Right atrium auricular region (tissue), 2 donors: ENCODE results near the gene PLEKHG3. TPM values are rescaled to one million over a fixed set of nuclear protein-coding genes. Genes with fewer than 3 reads are reported as not detected.

Experiments used
- DNase-seq: peaks from one replicate; pipeline ENCODE4 v3.0.0-alpha.2; 2019; ENCODE audit warnings: low spot score
- H3K27ac ChIP-seq, 2 donors: fragments of 200-600 bp; sonication (generic); 1 replicate in 1 of 2; 2 replicates in 1 of 2; pipeline ENCODE4 v1.5.1; 2016 to 2019
- H3K27me3 ChIP-seq, 2 donors: fragments of 200-600 bp; sonication (generic); one replicate each; pipeline versions ENCODE4 v1.5.1 to v1.6.0; 2017 to 2019
- H3K36me3 ChIP-seq: fragments of 200-600 bp; sonication (generic); one replicate; pipeline ENCODE4 v1.5.1; 2016
- H3K4me1 ChIP-seq, 2 donors: fragments of 200-600 bp; sonication (generic); one replicate each; pipeline versions ENCODE4 v1.5.1 to v1.6.0; 2017 to 2019
- H3K4me3 ChIP-seq, 2 donors: fragments of 200-600 bp; sonication (generic); 1 replicate in 1 of 2; 2 replicates in 1 of 2; pipeline ENCODE4 v1.5.1; 2017 to 2019; ENCODE audit warnings: mild to moderate bottlenecking in 1 of 2, moderate library complexity in 1 of 2
- H3K9me3 ChIP-seq, 2 donors: fragments of 200-600 bp; sonication (generic); one replicate each; pipeline ENCODE4 v1.5.1; 2019
- total RNA-seq, 2 donors: library from RNA; depleted of rRNA; stranded (reverse); fragments of >200 nt; gene quantifications; one replicate each; pipeline ENCODE4 v1.1.0, GENCODE V29; 2016
- TF ChIP-seq, protein P1 (sequence below), 2 donors: fragments of 200-600 bp; sonication (generic); IDR thresholded peaks; one replicate each; pipeline ENCODE4 v1.5.1; 2019; ENCODE audit warnings: antibody characterized with exemption in 2 of 2

The PLEKHG3 gene
- total RNA-seq, 2 donors from 2014 or later = 26.1 to 28.1 TPM

- H3K27me3 ChIP-seq = no peaks in the 10 kb centered on the region
- no peaks in the 10 kb centered on the region for H3K36me3 ChIP-seq
- H3K27ac ChIP-seq = peak overlapping the region; percentile 86 to 88
- no peaks in the 10 kb centered on the region for H3K9me3 ChIP-seq
- peak overlapping the region; percentile 62 to 69 for H3K4me3 ChIP-seq
- peaks cover 0 to 74% of the 10 kb centered on the region in 2 donors for H3K4me1 ChIP-seq
- TF ChIP-seq, protein P1, sequence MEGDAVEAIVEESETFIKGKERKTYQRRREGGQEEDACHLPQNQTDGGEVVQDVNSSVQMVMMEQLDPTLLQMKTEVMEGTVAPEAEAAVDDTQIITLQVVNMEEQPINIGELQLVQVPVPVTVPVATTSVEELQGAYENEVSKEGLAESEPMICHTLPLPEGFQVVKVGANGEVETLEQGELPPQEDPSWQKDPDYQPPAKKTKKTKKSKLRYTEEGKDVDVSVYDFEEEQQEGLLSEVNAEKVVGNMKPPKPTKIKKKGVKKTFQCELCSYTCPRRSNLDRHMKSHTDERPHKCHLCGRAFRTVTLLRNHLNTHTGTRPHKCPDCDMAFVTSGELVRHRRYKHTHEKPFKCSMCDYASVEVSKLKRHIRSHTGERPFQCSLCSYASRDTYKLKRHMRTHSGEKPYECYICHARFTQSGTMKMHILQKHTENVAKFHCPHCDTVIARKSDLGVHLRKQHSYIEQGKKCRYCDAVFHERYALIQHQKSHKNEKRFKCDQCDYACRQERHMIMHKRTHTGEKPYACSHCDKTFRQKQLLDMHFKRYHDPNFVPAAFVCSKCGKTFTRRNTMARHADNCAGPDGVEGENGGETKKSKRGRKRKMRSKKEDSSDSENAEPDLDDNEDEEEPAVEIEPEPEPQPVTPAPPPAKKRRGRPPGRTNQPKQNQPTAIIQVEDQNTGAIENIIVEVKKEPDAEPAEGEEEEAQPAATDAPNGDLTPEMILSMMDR (IDR thresholded peaks at IDR 0.05) = no peak
- no peak for DNase-seq
These were observed 1.9 kb downstream of the PLEKHG3 start for GRCh38 chr14:64706119-64706592.

GRCh38 chr14:64706593-64707193 is 2.5 kb downstream of the PLEKHG3 start:
- peak overlapping the region; percentile 86 to 88 for H3K27ac ChIP-seq
- peaks cover 0 to 78% of the 10 kb centered on the region in 2 donors for H3K4me1 ChIP-seq
- TF ChIP-seq, protein P1 (IDR thresholded peaks at IDR 0.05) = no peak
- no peaks in the 10 kb centered on the region for H3K36me3 ChIP-seq
- peak overlapping the region in 1 of 2 donors; percentile 69 for H3K4me3 ChIP-seq
- no peaks in the 10 kb centered on the region for H3K27me3 ChIP-seq
- DNase-seq = no peak
- H3K9me3 ChIP-seq = no peaks in the 10 kb centered on the region

DNA sequence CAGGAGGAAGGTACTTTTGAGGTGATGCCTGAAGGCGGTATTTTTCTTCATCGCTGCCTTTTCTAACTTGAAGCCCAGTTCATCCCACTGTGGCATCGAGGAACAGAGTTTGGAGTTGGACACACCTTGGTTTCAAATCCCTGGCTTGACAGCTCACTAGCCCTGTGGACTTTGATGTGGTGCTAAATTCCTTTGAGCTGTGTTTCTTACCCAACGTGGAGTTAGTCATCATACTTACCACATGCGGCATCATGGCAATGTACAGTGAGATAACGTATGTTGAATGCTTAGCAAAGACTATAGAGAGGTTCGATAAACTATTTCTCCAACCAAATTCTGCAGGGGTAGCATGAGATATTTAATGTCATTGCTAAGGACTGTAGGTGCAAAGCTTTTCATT is 3.4 kb downstream of the PLEKHG3 start:
- Histone ChIP-seq H3K4me1 (peaks cover 0 to 78% of the 10 kb centered on the region in 2 donors), H3K9me3 (no peaks in the 10 kb centered on the region), H3K4me3 (peak overlapping the region in 1 of 2 donors; percentile 69), H3K36me3 (no peaks in the 10 kb centered on the region), H3K27ac (peak overlapping the region; percentile 86 to 88), H3K27me3 (no peaks in the 10 kb centered on the region)
- TF ChIP-seq, protein P1 (IDR thresholded peaks at IDR 0.05) = no peak
- no peak for DNase-seq

DNA sequence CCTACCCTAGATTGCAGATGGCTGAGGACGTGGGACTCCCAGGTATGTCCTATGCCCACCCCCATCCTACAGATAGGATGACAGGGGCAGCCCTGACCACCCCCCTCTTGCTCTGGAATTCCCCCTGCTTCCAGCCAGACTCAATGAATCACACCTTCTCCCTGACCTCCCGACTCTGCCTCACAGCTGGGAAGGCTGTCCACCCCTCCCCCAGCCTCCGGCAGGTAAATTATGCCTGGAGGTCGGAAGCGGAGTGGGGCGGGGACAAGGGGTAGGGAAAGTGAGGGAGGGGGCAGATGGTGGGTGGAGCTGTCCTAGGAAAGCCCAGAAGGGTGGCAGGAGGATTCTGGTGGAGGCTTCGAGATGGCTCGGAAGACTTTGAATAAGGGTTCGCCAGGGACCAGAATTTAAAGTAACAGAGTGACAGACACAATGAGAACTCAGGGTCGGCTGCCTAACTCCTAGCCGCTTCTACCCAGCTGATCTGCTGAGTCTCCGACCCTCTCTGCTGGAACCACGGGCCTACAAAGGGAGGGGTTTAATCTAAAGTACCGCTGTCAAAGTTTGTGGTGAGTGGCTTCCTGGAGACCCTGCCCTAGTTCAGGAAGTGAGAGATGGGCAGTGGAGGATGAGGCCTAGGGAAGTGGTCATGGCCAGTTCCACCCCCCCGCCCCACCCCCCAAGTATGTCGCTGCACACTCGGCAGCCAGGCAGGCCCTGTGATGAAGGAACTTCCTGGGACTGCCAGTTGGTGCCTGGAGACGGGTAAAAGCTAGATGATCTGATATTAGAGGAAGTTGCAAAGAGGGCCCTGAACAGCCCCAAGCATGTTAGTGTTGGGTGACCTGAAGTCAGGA is 4.2 kb downstream of the PLEKHG3 start:
- Histone ChIP-seq H3K27ac (peak overlapping the region; percentile 86 to 88), H3K36me3 (no peaks in the 10 kb centered on the region), H3K4me1 (peaks cover 0 to 71% of the 10 kb centered on the region in 2 donors), H3K4me3 (peak overlapping the region in 1 of 2 donors; percentile 17), H3K9me3 (peaks cover 0 to under 1% of the 10 kb centered on the region in 2 donors), H3K27me3 (no peaks in the 10 kb centered on the region)
- TF ChIP-seq, protein P1 (IDR thresholded peaks at IDR 0.05) = no peak
- no peak for DNase-seq

GRCh38 chr14:64709126-64709525 is 4.9 kb downstream of the PLEKHG3 start:
- TF ChIP-seq, protein P1 (IDR thresholded peaks at IDR 0.05) = no peak
- DNase-seq = no peak
- H3K27ac ChIP-seq = peak overlapping the region; percentile 86 to 88
- H3K9me3 ChIP-seq = peaks cover 0 to 6% of the 10 kb centered on the region in 2 donors
- no peaks in the 10 kb centered on the region for H3K27me3 ChIP-seq
- no peak overlapping the region for H3K4me3 ChIP-seq
- peaks cover 0 to 64% of the 10 kb centered on the region in 2 donors for H3K4me1 ChIP-seq
- H3K36me3 ChIP-seq = no peaks in the 10 kb centered on the region
